HG03520 (cell line): ENCODE measurements around the gene AGBL3.

Source experiments
- ATAC-seq: cut with Tn5 transposase; IDR thresholded peaks from one replicate; pipeline ENCODE4 v1.9.1; 2021; ENCODE audit warnings: mild to moderate bottlenecking, moderate library complexity; ENCODE audit not compliant: unreplicated experiment

AGBL3 gene

GRCh38 chr7:135183478-135183877, 197.2 kb downstream of the AGBL3 start:
- ATAC-seq = no peak

- ATAC-seq = no peak
Measured at GRCh38 chr7:135184254-135184841, 198.0 kb downstream of the AGBL3 start.
